K562 (cell line): Measurements from ENCODE around the gene IGF2BP3. TPM values are rescaled to one million over a fixed set of nuclear protein-coding genes. Genes with fewer than 3 reads are reported as not detected.

Source experiments
- CHD7 ChIP-seq: fragments of 200-600 bp; sonication (generic); IDR thresholded peaks from one replicate; pipeline ENCODE4 v1.6.1; 2012; ENCODE audit warnings: mild to moderate bottlenecking, low read depth, low read length, inconsistent platforms
- MGA ChIP-seq: fragments of 450-650 bp; IDR thresholded peaks from 2 replicates; pipeline ENCODE4 v1.6.1; 2016; ENCODE audit warnings: mild to moderate bottlenecking, moderate library complexity
- THRAP3 ChIP-seq: fragments of 450-650 bp; IDR thresholded peaks from 2 replicates; pipeline ENCODE4 v1.6.1; 2016; ENCODE audit warnings: mild to moderate bottlenecking, inconsistent platforms, borderline replicate concordance
- ZNF384 ChIP-seq: IDR thresholded peaks from 2 replicates; pipeline ENCODE4 v1.6.1; 2012; ENCODE audit warnings: low read depth, low read length, improper control_type of control experiment
- polyA plus RNA-seq, 8 experiments: library from polyadenylated mRNA; depleted of rRNA in 4 of 8; stranded (reverse) in 5 of 8; unstranded in 3 of 8; fragments of >200 nt; fragmentation: Nextera tagmentation in 2 of 8; fragmentation: Illumina TruSeq in 1 of 8; extraction: Ambion mirVana in 2 of 8; extraction: Trizol in 1 of 8; gene quantifications; 2 replicates each; pipeline versions ENCODE4 v1.2.1 to v1.2.3, GENCODE V29; 2011 to 2014; ENCODE audit warnings: inconsistent platforms in 1 of 8, missing spikeins in 1 of 8
- total RNA-seq, 7 experiments: library from RNA; depleted of rRNA in 6 of 7; stranded (reverse); fragments of >200 nt in 6 of 7; fragmentation: Illumina TruSeq in 2 of 7; extraction: Trizol in 2 of 7; gene quantifications; 2 replicates each; pipeline versions ENCODE4 v1.2.1 to v1.2.3, GENCODE V29; 2011 to 2021; ENCODE audit warnings: low replicate concordance in 1 of 7

Gene IGF2BP3
- total and polyA plus RNA-seq, 9 of the 15 experiments (the other 6 are each of a cell fraction or from before 2014, with no cell fraction given), result 8.4 to 88.1 (median 61.2) TPM

- TF ChIP-seq MGA (no peak), THRAP3 (no peak), ZNF384 (no peak), CHD7 (no peak)
Measured at GRCh38 chr7:23410446-23411183, 59.7 kb downstream of the IGF2BP3 start (continued).
